ENCODE results near the gene MFSD6.

The MFSD6 gene

GRCh38 chr2:190417045-190417842 lies 9.1 kb downstream of the MFSD6 start:
- Histone ChIP-seq H3F3A (ENCODE audit: control insufficient read depth, insufficient read depth) (peaks cover 3% of the 10 kb centered on the region), H4K20me1 (ENCODE audit: control insufficient read depth, insufficient read depth, low read depth, low read length) (no peaks in the 10 kb centered on the region), H3K9me2 (replicated peaks; ENCODE audit: control insufficient read depth, low read length) (no peaks in the 10 kb centered on the region), H3K36me3 (ENCODE audit: control insufficient read depth, low read length) (peaks cover 2% of the 10 kb centered on the region; the same call in 1 of the 2 replicates), H3K4me1 (ENCODE audit: control insufficient read depth, low read length) (peaks cover 39% of the 10 kb centered on the region), H3K4me2 (ENCODE audit: low read length) (no peak overlapping the region), H3K79me2 (ENCODE audit: control insufficient read depth, low read length) (peaks cover 41% of the 10 kb centered on the region), H3K27ac (ENCODE audit: low read depth, low read length) (no peak overlapping the region), H3K9me3 (ENCODE audit: control insufficient read depth, insufficient read depth, low read length) (no peaks in the 10 kb centered on the region), H3K27me3 (ENCODE audit: control insufficient read depth, low read length) (no peaks in the 10 kb centered on the region), H3K4me3 (ENCODE audit: low read length) (no peak overlapping the region)
- TF ChIP-seq CTCF (IDR thresholded peaks at IDR 0.05; ENCODE audit: low read depth, low read length, poor library complexity, severe bottlenecking) (no peak), EZH2phosphoT487 (IDR thresholded peaks at IDR 0.05; ENCODE audit: borderline replicate concordance, low read length) (no peak)

- peaks cover 31% of the 10 kb centered on the region for H3K4me1 ChIP-seq (ENCODE audit: control insufficient read depth, low read length)
- TF ChIP-seq EZH2phosphoT487 (IDR thresholded peaks at IDR 0.05; ENCODE audit: borderline replicate concordance, low read length) (no peak), CTCF (IDR thresholded peaks at IDR 0.05; ENCODE audit: low read depth, low read length, poor library complexity, severe bottlenecking) (no peak)
- no peaks in the 10 kb centered on the region for H3K9me2 ChIP-seq (replicated peaks; ENCODE audit: control insufficient read depth, low read length)
- peaks cover 3% of the 10 kb centered on the region for H3F3A ChIP-seq (ENCODE audit: control insufficient read depth, insufficient read depth)
- H3K79me2 ChIP-seq (ENCODE audit: control insufficient read depth, low read length), result peaks cover 27% of the 10 kb centered on the region
- no peak overlapping the region for H3K4me2 ChIP-seq (ENCODE audit: low read length)
- no peaks in the 10 kb centered on the region for H3K9me3 ChIP-seq (ENCODE audit: control insufficient read depth, insufficient read depth, low read length)
- H3K36me3 ChIP-seq (ENCODE audit: control insufficient read depth, low read length), result peaks cover 2% of the 10 kb centered on the region; the same call in 1 of the 2 replicates
- H3K27ac ChIP-seq (ENCODE audit: low read depth, low read length), result no peak overlapping the region
- H3K4me3 ChIP-seq (ENCODE audit: low read length), result no peak overlapping the region
- no peaks in the 10 kb centered on the region for H3K27me3 ChIP-seq (ENCODE audit: control insufficient read depth, low read length)
- no peaks in the 10 kb centered on the region for H4K20me1 ChIP-seq (ENCODE audit: control insufficient read depth, insufficient read depth, low read depth, low read length)
These were observed 10.6 kb downstream of the MFSD6 start for GRCh38 chr2:190418727-190419126.

- Histone ChIP-seq H4K20me1 (ENCODE audit: control insufficient read depth, insufficient read depth, low read depth, low read length) (no peaks in the 10 kb centered on the region), H3K4me2 (ENCODE audit: low read length) (no peak overlapping the region), H3K36me3 (ENCODE audit: control insufficient read depth, low read length) (peaks cover 2% of the 10 kb centered on the region; the same call in 1 of the 2 replicates), H3K4me1 (ENCODE audit: control insufficient read depth, low read length) (peaks cover 16% of the 10 kb centered on the region), H3K27ac (ENCODE audit: low read depth, low read length) (no peak overlapping the region), H3K27me3 (ENCODE audit: control insufficient read depth, low read length) (no peaks in the 10 kb centered on the region), H3K9me3 (ENCODE audit: control insufficient read depth, insufficient read depth, low read length) (no peaks in the 10 kb centered on the region), H3K79me2 (ENCODE audit: control insufficient read depth, low read length) (peaks cover 14% of the 10 kb centered on the region), H3K9me2 (replicated peaks; ENCODE audit: control insufficient read depth, low read length) (no peaks in the 10 kb centered on the region), H3F3A (ENCODE audit: control insufficient read depth, insufficient read depth) (peaks cover 3% of the 10 kb centered on the region), H3K4me3 (ENCODE audit: low read length) (no peak overlapping the region)
- no peak for TF ChIP-seq EZH2phosphoT487 (IDR thresholded peaks at IDR 0.05; ENCODE audit: borderline replicate concordance, low read length)
- no peak for TF ChIP-seq CTCF (IDR thresholded peaks at IDR 0.05; ENCODE audit: low read depth, low read length, poor library complexity, severe bottlenecking)
These were observed 12.6 kb downstream of the MFSD6 start for GRCh38 chr2:190420801-190421200.
